GM12874 (cell line): ENCODE measurements around the gene CARD6.

ENCODE experiments used
- TF ChIP-seq, protein P1 (sequence below): IDR thresholded peaks from 2 replicates; pipeline ENCODE4 v1.5.1; 2011; ENCODE audit warnings: low read depth, mild to moderate bottlenecking, control low read depth, low read length, moderate library complexity; ENCODE audit not compliant: insufficient read depth

The CARD6 gene

DNA sequence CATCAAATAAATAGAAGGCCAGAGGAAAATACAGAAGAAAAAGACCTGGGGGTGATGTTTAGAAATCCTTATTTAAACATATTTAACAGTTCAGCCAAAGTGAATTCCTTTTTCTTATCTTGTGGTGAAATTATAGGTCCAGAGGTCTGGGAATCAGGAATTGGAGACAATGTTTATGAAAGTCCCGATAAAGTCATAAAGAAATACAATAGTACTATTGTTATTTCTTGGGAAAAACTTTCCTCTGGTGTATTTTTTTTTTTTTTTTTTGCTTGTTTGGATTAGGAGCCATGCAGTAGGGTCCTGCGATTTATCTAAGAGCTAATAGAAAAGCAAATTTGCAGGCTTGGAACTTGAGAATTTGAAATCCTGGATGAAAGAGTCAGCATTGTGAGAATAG lies 68.6 kb downstream of the CARD6 start:
- TF ChIP-seq, protein P1, sequence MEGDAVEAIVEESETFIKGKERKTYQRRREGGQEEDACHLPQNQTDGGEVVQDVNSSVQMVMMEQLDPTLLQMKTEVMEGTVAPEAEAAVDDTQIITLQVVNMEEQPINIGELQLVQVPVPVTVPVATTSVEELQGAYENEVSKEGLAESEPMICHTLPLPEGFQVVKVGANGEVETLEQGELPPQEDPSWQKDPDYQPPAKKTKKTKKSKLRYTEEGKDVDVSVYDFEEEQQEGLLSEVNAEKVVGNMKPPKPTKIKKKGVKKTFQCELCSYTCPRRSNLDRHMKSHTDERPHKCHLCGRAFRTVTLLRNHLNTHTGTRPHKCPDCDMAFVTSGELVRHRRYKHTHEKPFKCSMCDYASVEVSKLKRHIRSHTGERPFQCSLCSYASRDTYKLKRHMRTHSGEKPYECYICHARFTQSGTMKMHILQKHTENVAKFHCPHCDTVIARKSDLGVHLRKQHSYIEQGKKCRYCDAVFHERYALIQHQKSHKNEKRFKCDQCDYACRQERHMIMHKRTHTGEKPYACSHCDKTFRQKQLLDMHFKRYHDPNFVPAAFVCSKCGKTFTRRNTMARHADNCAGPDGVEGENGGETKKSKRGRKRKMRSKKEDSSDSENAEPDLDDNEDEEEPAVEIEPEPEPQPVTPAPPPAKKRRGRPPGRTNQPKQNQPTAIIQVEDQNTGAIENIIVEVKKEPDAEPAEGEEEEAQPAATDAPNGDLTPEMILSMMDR, result no peak
